Vagina (tissue), 2 donors: Measurements from ENCODE around the gene RBM33.

Experiments
- POLR2A ChIP-seq, 2 donors: fragments of 450-650 bp; IDR thresholded peaks; one replicate each; pipeline ENCODE4 v1.6.1; 2017; ENCODE audit warnings: antibody characterized with exemption in 2 of 2, mild to moderate bottlenecking in 2 of 2, moderate library complexity in 2 of 2
- POLR2AphosphoS5 ChIP-seq, 2 donors: sonication (generic); formaldehyde crosslinking; IDR thresholded peaks; one replicate each; pipeline ENCODE4 v1.9.0; 2017; ENCODE audit warnings: antibody characterized with exemption in 2 of 2, mild to moderate bottlenecking in 2 of 2, low read depth in 1 of 2; ENCODE audit not compliant: insufficient read depth in 1 of 2
- TF ChIP-seq, protein P1 (sequence below), 3 experiments: fragments of 450-650 bp in 2 of 3; fragments of 200-600 bp in 1 of 3; sonication (generic) in 1 of 3; IDR thresholded peaks; one replicate each; pipeline ENCODE4 v1.5.1; 2017 to 2019; ENCODE audit warnings: antibody characterized with exemption in 3 of 3, mild to moderate bottlenecking in 2 of 3, moderate library complexity in 2 of 3

GRCh38 chr7:155644178-155644970 is at the start of gene RBM33:
- TF ChIP-seq, protein P1, sequence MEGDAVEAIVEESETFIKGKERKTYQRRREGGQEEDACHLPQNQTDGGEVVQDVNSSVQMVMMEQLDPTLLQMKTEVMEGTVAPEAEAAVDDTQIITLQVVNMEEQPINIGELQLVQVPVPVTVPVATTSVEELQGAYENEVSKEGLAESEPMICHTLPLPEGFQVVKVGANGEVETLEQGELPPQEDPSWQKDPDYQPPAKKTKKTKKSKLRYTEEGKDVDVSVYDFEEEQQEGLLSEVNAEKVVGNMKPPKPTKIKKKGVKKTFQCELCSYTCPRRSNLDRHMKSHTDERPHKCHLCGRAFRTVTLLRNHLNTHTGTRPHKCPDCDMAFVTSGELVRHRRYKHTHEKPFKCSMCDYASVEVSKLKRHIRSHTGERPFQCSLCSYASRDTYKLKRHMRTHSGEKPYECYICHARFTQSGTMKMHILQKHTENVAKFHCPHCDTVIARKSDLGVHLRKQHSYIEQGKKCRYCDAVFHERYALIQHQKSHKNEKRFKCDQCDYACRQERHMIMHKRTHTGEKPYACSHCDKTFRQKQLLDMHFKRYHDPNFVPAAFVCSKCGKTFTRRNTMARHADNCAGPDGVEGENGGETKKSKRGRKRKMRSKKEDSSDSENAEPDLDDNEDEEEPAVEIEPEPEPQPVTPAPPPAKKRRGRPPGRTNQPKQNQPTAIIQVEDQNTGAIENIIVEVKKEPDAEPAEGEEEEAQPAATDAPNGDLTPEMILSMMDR (IDR thresholded peaks at IDR 0.05), result no peak
- no peak for TF ChIP-seq POLR2A (IDR thresholded peaks at IDR 0.05)
- TF ChIP-seq POLR2AphosphoS5 (IDR thresholded peaks at IDR 0.05; ENCODE audit: insufficient read depth in 1 of 2, low read depth in 1 of 2), result peak in 1 of 2 donors; percentile 63
